Measurements from ENCODE around the gene CACNA1E.

The CACNA1E gene

DNA sequence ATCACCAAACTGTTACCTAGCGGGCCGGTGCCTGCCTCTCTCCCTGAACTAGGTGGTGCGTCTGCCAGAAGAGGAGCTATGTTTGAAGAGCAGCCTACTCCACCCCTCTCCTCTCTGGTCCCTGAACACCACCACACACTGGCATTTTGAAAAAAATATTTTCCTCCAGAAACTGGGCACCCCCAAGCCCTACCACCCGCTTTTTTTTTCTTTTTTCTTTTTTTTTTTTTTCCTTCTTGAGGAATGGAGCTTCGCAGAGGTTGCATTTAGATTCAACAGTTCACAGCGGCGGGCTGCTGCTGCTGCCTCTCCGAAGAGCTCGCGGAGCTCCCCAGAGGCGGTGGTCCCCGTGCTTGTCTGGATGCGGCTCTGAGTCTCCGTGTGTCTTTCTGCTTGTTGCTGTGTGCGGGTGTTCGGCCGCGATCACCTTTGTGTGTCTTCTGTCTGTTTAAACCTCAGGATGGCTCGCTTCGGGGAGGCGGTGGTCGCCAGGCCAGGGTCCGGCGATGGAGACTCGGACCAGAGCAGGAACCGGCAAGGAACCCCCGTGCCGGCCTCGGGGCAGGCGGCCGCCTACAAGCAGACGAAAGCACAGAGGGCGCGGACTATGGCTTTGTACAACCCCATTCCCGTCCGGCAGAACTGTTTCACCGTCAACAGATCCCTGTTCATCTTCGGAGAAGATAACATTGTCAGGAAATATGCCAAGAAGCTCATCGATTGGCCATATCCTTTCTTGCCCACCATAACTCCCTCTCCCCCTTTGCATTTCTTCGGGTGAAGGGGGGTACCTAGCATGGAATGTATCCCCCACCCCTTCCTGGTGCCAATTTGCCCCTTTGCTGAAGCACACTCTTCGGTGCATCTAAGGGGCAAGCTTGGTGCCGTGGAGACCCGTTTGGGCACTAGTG is at the start of gene CACNA1E:
Gene CACNA1E (plus strand): TSS at position 233 of the 911 bp plus-strand sequence. CDS start 228 bp downstream, at position 461.
- no peak for DNase-seq

DNA sequence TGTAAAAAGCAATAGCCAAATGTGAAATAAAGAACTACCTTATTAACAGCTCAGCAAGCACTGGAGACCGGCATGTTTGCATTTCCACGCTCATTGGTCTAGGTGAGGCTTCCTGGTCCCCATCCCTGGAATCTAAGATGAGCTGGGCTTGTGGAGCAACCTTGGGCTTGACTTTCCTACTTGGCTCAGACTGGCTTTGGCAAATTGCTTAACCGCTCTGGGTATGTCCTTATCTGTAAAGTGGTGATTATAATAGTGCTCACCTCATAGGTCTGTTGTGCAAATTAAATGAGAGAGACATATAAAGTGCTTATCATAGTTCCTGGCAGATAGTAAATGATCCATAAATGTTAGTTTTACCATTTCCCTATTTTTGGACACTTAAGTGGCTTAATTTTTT is 49.4 kb upstream of the CACNA1E start:
- no peak for DNase-seq

DNA sequence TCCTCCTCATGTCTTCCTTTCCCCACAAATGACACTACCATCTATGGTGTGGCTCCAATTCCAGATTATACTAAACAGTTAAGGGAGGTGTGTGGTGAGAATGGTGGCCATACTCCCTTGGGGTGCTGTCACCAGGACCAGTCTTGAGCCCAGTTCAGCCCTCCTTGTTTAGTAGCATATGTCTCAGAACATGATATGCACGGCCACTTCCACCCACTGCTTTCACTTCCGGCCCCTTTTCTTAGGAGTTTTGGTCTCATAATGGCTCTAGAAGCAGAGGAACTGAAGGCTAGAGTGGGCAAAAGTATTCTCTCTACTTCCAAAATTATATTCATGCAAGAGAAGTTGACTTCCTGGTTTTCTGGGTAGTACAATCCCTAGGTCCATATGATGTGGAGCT is 45.3 kb upstream of the CACNA1E start:
- DNase-seq: no peak

DNA sequence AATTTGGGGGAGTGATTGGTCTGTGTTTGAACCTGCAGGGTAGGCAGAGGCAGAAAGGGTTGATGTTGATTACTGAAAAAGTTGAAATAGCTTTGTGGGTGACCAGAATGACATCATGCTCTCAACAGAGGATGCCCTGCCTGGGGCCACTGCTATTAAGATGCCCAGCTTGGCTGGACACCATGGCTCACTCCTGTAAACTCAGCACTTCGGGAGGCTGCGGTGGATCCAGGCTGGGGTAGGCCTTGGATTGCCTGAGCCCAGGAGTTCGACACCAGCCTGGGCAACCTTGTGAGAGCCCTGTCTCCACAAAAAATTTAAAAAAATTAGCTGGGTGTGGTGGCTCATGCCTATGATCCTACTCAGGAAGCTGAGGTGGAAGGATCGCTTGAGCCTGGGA is 42.8 kb upstream of the CACNA1E start:
- no peak for DNase-seq

DNA sequence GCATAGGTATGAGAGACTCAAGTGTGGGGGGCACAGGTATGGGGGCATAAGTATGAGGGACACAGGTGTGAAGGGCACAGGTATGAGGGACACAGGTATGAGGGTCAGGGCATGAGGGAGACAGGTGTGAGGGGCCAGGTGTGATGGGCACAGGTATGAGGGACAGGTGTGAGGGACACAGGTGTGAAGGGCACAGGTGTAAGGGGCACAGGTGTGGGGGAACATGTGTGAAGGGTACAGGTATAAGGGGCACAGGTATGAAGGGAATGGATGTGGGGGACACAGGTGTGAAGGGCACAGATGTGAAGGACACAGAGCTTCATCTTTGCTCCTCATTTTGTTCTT is 41.2 kb upstream of the CACNA1E start:
- no peak for DNase-seq

DNA sequence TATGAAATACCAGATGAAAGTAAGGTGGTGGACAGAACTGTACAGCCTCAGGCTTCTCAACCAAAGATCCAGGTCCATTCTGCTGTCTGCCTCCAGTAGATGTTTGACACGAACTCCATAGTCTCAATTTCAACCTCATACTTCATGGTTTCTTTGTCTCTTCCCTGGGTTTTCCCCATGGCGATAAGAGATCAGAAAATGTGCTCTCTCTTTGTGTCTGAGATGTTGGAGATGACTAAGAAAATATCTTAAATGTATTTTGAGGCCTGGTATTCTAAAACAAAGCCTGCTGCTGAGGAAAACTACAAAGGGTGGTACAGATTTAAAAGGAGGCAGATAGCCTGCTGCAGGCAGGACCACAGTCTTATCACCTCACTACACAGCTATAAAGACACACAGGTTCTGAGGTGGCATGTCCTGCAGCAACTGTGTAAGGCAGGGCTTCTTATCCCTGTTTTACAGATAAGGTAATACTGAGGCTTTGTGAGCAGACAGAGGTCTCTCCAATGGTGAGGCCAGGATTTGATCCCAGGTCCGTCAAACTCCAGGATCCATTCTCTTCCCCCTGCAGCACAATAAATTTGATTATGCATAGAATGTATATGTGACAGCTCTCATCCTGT is 40.0 kb upstream of the CACNA1E start:
- no peak for DNase-seq

DNA sequence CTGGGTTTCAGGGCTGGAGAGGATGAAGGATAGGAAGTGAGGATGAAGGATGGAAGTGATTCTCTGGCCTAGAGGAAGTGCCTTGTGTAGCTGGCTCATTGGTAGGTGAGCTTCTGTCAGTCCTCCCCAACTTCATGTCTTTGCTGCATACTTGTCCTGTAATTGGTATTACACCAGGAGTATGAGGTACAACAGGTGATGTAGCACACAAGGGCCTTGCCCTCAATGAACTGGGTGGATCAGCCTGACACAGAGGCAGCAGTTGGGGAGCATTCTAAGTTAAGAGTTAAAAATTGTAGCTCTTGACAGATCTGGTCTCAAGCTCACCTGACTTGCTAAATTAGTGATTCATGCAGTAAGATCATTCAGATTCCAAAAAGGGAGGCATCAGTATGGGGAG is 37.9 kb upstream of the CACNA1E start:
- no peak for DNase-seq

DNA sequence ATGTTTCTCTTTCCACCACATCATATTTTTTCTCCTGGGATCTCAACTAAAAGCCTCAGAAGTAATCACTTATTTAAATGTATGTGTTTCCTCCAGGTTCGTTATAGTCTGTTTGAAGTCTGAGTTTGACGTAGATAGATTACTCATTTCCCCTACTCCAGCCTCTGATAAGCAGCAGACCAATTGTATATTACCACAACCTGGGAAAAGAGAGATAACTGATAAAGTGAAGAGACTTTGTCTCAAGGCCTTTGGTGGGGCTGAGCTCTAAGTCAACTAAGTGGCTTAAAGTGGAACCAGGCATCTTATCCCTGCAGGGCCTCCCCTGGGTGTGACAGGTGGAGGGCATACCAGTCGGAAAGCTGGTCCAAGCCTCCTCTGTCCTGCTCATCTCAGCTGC is 34.9 kb upstream of the CACNA1E start:
- DNase-seq: no peak

DNA sequence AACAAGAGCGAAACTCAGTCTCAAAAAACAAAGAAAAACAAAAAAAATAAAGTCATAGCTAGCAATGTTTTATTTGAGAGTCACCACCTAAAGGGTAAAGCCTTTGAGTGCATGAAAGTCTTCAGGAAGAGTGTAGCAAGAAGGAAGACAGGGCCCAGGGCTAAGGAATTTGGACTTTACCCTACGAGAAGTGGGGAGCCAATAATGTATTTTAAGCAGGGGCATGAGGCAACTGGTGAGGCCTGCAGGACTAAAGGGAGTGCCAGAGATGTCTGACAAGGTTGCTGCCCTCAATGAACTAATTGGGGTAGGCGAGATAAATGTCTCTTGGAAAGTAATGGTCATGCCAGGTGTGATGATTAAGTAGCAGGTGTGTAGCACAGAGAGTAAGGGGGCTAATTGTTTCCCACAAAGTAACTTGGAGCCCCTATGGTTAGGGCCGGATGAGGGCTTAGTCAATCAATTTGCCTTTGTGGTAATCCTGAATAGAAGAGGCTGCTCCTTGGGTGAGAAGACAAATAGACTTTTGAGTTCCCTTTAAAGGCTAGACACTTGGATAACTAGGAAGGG is 31.6 kb upstream of the CACNA1E start:
- no peak for DNase-seq

DNA sequence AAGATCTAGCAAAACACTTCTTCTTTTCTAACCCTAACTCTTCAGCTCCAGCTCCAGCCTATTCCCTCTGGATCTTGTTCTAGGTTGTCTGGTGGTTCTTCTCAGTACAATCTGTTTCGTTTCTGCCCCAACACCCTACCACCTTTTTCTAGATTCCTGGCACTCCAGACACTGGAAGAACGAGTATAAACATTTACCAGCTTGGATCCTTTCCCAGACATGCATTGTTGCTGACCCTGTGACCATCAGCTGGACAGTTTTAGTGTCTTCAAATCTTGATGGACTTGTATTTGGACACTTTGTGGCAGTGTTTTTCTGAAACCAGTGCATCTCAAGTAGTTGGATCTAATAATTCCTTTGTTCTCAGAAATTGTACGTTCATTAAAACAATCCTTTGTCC is 30.6 kb upstream of the CACNA1E start:
- DNase-seq: no peak

DNA sequence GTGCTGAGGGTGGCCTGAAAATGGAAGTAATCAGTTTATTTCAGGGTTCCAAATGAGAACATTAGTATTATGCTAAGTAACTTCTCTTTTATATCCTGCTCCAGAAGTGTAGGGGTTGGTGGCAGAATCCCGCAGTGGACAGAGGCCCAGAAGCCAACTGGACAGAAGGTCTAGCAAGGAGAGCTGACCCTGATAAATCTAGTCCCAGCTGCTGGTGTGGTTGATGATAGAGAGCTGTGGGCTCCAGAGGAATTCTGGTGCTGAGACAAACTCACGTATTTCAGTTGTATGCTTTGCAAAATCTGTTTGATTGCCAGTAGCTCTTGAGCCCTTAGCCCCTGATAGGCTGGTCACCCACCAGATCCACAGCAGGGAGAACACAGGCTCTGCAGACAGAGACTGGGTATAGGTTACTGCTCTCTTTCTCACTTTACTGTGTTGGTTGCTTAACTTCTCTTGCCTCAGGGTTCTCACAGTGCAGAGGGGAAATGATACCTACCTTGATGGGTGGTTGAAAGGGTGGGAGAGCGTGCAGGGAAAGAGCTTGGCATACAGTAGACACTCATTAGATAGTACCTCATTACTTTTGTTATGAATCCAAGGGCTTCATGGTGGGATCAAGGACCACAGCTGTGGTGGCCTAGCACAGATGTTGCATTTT is 29.6 kb upstream of the CACNA1E start:
- no peak for DNase-seq

DNA sequence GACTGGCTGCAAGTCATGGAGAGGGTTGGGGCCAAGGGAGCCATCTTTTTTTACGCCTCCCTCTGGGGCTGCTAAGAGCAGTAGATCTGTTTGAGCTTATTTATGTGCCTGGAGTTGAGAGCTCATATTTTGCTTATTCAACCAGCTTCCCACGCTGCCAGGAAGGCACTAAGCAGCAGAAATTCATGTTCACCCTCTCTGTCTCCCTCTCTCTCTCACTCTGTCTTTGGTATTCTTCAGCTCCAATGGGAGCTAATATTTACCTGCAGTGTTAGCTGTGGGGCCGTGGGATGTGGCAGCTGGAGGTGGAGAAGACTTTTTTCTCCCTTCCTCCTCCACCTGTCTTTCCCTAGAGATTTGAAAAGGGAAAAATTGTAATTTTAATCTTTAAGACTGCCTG is 26.8 kb upstream of the CACNA1E start:
- no peak for DNase-seq

DNA sequence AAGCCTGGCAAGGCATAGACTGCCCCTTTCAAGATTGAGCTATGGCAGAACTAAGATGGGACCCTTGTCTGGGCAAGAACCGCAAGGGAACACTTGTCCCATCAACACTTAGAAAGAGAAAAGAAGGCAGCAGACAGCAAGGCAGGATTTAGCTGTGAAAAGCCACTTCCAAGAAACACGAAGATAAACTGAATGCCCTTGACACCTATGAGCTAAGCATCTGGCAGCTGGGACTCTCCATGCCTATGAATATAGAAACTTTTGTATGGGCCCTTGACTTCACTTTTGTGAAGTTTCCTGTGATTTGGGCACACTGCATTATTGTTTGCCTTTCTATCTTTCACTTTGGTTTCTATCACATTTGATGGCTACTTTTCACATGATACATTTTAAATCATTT is 24.9 kb upstream of the CACNA1E start:
- no peak for DNase-seq

DNA sequence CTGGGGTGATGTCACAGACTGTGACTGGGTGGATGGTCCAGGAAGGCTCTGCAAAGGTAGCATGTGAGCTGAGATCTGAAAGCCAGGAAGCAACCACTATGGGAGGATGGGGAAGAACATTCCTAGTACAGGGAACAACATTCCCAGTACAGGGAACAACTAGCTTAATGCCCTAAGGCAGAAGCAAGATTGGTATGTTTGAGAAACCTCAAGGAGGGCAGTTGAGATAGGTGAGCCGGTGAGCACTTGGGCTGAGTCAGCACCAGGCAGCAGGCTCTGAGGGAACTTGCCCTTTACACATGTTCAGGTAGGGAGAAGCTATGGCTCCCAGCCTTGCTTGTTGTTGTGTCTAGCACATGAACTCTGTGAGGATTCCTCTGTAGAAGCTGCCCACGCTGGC is 24.2 kb upstream of the CACNA1E start:
- DNase-seq: no peak

DNA sequence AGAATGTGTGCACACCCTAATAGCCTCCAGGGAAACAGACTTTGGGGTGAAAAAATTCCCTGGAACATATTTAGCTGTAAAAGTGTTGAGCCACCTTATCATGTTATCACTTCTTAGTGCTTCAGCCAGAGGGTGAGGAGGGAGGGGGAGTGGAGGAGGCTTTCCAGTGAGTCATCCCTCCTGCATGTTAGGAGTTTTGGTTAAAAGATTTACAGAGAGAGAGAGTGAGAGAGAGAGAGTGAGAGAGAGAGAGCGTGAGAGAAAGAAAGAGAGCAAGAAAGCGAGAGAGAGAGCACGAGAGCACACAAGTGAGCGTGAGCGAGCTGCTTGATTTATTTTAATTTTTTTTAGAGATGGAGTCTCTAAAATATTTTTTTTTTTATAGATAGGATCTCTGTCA is 13.5 kb upstream of the CACNA1E start:
- DNase-seq: no peak

DNA sequence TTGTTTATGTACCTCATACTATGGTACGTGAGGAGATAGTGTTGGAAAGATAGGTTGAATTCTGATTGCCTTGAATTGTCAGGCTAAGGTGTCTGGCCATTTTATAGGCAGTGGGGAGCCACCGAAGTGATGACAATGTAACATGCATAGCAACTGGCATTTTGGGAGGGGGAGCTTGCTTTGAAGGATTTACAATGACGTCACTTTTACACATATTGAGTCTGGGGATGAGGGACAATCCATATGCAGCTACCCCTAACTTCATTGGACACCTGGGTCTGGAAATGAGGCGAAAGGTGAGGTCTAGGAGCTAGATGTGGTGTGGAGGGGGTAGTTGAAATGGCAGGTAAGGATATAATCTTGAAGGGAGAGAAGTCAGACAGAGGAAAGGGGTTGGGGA is 7.7 kb upstream of the CACNA1E start:
- DNase-seq: no peak

DNA sequence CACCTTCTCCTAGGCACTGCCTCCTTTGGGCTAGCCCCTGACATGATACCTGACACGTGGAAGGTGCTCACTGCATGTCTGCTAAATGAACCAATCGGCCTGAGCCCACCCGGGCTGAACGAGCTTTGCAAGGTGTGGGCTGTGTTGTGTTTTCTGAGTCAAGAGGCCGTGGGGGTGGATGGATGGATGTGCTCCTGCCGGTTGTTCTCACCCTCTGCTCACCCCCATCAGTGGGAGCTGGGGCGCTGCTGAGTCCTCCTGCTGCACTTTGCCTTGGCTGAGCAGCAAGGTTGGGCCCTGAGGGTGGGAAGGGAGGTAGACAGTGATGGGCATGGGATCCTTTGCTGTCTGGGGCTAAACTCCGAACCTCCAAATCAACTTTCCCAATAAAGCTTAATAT is 6.7 kb upstream of the CACNA1E start:
- DNase-seq: no peak

DNA sequence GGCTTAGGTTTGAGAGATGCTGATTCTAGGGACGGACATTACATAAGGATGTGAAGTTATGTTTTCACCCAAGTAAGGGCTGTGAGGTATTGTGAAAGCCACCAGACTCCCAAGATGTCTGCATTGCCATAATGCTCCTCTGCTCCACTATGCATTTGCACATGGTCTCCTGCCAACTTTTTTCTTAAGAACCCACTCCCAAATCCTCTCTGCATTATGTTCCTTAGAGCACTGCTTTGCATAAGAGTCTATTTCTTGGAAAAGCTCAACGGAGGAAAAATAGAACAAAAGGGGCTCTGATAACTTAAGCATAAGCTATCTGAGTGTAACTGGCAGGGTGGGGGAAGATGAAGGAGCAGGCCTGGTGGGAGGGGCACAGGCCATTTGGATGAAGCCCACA is 5.0 kb upstream of the CACNA1E start:
- DNase-seq: no peak

DNA sequence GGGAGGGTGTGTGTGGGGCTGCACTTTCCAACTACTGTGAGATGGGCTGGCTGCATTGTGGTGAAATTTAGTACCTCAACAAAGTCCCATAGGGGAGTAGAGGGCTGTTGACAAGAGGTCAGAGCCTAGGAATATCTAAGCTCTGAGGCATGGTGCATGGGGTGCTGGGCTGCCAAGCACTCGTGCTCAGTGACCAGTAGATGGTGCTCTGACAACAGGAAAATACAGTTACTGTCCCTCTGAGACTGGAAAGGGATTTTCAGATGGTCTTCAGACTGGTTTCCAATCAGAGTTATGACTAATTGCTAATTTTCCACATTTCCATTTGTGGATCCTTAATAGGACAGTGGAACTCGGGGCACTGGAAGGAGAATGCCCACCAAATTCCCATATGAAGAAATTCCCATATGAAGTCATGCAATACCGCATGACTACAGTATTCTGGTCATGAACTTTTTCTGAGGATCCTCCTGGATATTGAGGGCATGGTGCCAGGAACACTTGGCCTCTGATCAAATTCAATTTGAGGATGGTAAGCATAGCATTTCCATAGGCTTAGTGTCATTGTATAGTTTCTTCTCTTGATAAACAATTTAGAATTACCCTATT is 4.1 kb upstream of the CACNA1E start:
- no peak for DNase-seq

DNA sequence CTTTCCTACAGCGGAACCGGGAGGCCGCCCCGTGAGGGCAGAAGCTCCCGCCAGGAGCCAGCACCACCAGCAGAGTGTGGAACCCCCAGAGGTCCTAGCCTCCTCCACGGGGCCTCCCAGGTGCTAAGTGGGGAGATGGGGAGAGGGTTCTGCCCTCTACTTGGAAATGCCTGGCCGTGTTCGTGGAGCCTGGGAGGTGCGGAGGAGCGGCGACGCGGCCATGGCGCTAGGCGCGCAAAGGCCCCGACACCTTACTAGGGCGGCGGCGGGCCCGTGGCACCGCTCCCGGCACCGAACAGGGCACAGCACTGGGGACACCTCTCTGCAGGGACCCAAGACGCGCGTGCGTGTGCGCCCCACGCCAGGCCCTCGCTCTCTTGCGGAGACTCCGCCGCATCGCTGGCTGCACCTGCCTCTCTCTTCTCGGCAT is 1.3 kb upstream of the CACNA1E start:
- no peak for DNase-seq

DNA sequence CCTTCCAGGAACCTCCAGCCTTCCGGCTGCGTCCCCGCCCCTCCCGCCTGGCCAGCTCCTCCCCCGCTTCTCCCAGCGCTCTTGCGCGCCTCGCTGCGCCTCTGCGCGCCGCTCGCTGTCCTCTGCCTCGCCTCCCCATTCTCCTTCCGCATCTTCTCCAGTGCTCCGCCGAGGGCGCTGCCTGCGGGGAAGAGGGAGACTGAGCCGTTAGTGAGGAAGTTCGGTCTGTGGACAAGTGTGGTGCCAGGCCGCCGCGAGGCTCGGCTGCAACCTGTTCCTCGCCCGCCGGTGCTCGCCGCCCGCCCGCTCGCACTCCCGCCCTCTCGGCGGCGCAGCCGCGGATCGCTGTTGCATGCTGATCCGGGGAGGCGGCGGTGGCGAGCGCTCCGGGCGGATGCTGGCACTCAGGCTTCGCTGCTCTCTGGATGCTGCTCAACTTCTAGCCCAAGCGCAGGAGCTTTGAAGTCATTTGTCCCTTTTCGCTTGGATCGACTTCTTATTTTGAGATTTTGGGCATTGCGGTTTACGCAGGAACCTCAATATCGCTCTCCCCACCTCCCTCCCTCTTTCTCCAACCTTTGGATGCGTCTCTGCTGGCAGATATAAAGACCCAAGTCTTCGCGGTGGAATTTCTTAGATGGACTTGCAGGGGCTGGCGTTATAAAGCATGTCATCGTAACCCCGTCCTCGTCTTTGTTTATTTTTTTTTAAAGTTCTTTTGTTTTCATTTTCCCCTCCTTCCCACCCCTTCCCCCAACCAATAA is 614 bp upstream of the CACNA1E start:
- peak; percentile 18 for DNase-seq

DNA sequence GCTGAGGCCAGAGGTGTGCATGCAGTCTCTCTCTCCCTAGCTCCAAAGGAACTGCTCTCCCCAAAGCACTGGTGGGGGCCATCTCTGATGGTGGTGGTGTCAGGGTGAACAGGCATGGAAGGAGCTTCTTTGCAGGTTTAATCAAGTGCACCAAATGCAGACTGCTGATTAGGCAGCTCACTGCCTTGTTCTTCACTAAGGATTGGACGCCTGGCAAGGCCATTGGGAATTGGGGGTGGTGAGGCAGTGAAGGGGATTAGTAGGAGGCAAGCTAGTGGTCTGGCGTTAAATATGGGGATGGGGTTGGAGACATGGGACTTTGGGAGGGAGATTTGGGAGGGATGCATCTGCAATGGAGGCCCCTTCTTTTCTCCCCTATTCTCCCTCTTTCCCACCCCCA is 1.5 kb downstream of the CACNA1E start:
- DNase-seq: no peak

All from stimulated activated CD4-positive, alpha-beta T cell treated with anti-CD3 and anti-CD28 coated beads, Interleukin-4, amount 100 ng/mL, for 1 hour (primary cell).